Prostate gland (tissue), 2 donors: ENCODE data around the gene CPNE2.

Experiments used
- POLR2A ChIP-seq: fragments of 450-650 bp; IDR thresholded peaks from one replicate; pipeline ENCODE4 v1.6.1; 2016; ENCODE audit warnings: antibody characterized with exemption, mild to moderate bottlenecking
- POLR2AphosphoS5 ChIP-seq: sonication (generic); formaldehyde crosslinking; IDR thresholded peaks from one replicate; pipeline ENCODE4 v1.6.1; 2017; ENCODE audit warnings: antibody characterized with exemption
- TF ChIP-seq, protein P1 (sequence below), 4 experiments: fragments of 200-600 bp in 2 of 4; fragments of 450-650 bp in 2 of 4; sonication (generic) in 2 of 4; IDR thresholded peaks; 1 replicate in 3 of 4; 2 replicates in 1 of 4; pipeline ENCODE4 v1.5.1; 2016 to 2019; ENCODE audit warnings: antibody characterized with exemption in 4 of 4, mild to moderate bottlenecking in 2 of 4, moderate library complexity in 2 of 4

DNA sequence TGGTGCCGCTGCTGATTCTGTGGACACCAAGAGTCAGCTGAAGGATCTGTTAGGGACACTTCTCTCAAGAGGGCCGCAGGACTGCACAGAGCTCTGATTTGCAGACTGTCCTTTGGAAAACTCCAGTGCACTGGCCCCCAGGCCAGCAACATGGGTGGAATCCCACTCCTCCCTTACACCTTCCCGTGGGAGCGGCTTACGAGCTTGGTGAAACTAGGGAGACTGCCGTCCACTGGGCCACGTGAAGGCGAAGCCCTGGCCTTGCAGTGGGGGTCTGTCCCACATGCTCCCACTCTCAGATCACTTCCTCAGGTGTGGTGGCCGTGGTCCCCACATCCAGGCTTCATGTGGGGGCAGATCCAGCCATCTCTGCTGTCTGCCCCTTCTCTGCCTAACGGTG, 57.0 kb downstream of the CPNE2 start:
- TF ChIP-seq, protein P1, sequence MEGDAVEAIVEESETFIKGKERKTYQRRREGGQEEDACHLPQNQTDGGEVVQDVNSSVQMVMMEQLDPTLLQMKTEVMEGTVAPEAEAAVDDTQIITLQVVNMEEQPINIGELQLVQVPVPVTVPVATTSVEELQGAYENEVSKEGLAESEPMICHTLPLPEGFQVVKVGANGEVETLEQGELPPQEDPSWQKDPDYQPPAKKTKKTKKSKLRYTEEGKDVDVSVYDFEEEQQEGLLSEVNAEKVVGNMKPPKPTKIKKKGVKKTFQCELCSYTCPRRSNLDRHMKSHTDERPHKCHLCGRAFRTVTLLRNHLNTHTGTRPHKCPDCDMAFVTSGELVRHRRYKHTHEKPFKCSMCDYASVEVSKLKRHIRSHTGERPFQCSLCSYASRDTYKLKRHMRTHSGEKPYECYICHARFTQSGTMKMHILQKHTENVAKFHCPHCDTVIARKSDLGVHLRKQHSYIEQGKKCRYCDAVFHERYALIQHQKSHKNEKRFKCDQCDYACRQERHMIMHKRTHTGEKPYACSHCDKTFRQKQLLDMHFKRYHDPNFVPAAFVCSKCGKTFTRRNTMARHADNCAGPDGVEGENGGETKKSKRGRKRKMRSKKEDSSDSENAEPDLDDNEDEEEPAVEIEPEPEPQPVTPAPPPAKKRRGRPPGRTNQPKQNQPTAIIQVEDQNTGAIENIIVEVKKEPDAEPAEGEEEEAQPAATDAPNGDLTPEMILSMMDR (IDR thresholded peaks at IDR 0.05): no peak
- TF ChIP-seq POLR2A (no peak), POLR2AphosphoS5 (no peak)
